Calu3 (cell line): ENCODE data around the gene TJAP1. TPM values are rescaled to one million over a fixed set of nuclear protein-coding genes. Genes with fewer than 3 reads are reported as not detected.

Source experiments
- BruUV-seq: library from RNA; stranded (reverse); fragments of 400-500 nt; replicated peaks from 2 replicates; lab custom pipeline; 2021; lab: Mats Ljungman, UMichigan
- CTCF ChIA-PET: fragments of 300-600 bp; sonication (Branson Sonifier 250); formaldehyde crosslinking; loops from one replicate; lab custom pipeline; 2022; ENCODE audit warnings: antibody characterized with exemption; lab: Charles Lee
- DNase-seq: peaks from one replicate; pipeline ENCODE4 v3.0.0; 2022
- H3K27ac Mint-ChIP-seq: one replicate; pipeline ENCODE4 v1.8.0; 2022; ENCODE audit warnings: mixed read lengths; ENCODE audit not compliant: unreplicated experiment
- H3K27me3 Mint-ChIP-seq: one replicate; pipeline ENCODE4 v1.8.0; 2022; ENCODE audit warnings: mixed read lengths; ENCODE audit not compliant: unreplicated experiment
- H3K36me3 Mint-ChIP-seq: one replicate; pipeline ENCODE4 v1.8.0; 2022; ENCODE audit warnings: mild to moderate bottlenecking, moderate library complexity, mixed read lengths; ENCODE audit not compliant: insufficient read depth, unreplicated experiment
- H3K4me1 Mint-ChIP-seq: one replicate; pipeline ENCODE4 v1.8.0; 2022; ENCODE audit warnings: mild to moderate bottlenecking, low read depth, mixed read lengths; ENCODE audit not compliant: unreplicated experiment
- H3K4me3 Mint-ChIP-seq: one replicate; pipeline ENCODE4 v1.8.0; 2022; ENCODE audit warnings: mild to moderate bottlenecking, low read depth, moderate library complexity, mixed read lengths; ENCODE audit not compliant: unreplicated experiment
- H3K9me3 Mint-ChIP-seq: one replicate; pipeline ENCODE4 v1.8.0; 2022; ENCODE audit warnings: low read depth, mixed read lengths; ENCODE audit not compliant: unreplicated experiment
- CTCF ChIP-seq: fragments of 200-600 bp; IDR thresholded peaks from one replicate; pipeline ENCODE4 v1.8.0; 2022; ENCODE audit warnings: antibody characterized with exemption; ENCODE audit not compliant: unreplicated experiment
- intact Hi-C: fragments of 100-400 bp; cut with micrococcal nuclease; formaldehyde crosslinking; loops from one replicate; pipeline ENCODE4 v1.10.0; 2022; ENCODE audit not compliant: unreplicated experiment
- total RNA-seq: library from RNA; stranded (reverse); gene quantifications from 2 replicates; pipeline ENCODE4 v1.2.3, GENCODE V29; 2022

The TJAP1 gene
- total RNA-seq, 1 experiment from 2014 or later, result 72.3 TPM

- Mint-ChIP-seq H3K27me3 (peaks cover 30% of the 10 kb centered on the region), H3K4me3 (no peak overlapping the region), H3K4me1 (peaks cover under 1% of the 10 kb centered on the region), H3K9me3 (no peaks in the 10 kb centered on the region), H3K36me3 (no peaks in the 10 kb centered on the region), H3K27ac (no peak overlapping the region)
- no TSS peak for BruUV-seq
- intact Hi-C loops, result no loop called here
- no peak for DNase-seq
- CTCF ChIA-PET, result interaction anchor here (0.9 to 1.0 kb wide), 2 partner anchors 11 to 35 kb away, joined by 3 to 4 read pairs; no protein-coding TSS in a partner anchor
- no peak for TF ChIP-seq CTCF
Measured at GRCh38 chr6:43471399-43471798, 6.0 kb upstream of the TJAP1 start.

GRCh38 chr6:43472515-43472914 lies 4.9 kb upstream of the TJAP1 start:
- Mint-ChIP-seq H3K4me1 (peaks cover 11% of the 10 kb centered on the region), H3K4me3 (no peak overlapping the region), H3K36me3 (peaks cover 10% of the 10 kb centered on the region), H3K27ac (no peak overlapping the region), H3K27me3 (peaks cover 18% of the 10 kb centered on the region), H3K9me3 (no peaks in the 10 kb centered on the region)
- no TSS peak for BruUV-seq
- intact Hi-C loops, result no loop called here
- CTCF ChIA-PET, result interaction anchor here (0.7 to 1.0 kb wide), 2 partner anchors 34 to 265 kb away, joined by 3 read pairs; no protein-coding TSS in a partner anchor
- no peak for DNase-seq
- TF ChIP-seq CTCF, result no peak

GRCh38 chr6:43475516-43475915 lies 1.9 kb upstream of the TJAP1 start:
- CTCF ChIA-PET, result no interaction called here

GRCh38 chr6:43476746-43477145 lies 624 bp upstream of the TJAP1 start:
- H3K27me3 Mint-ChIP-seq, result no peaks in the 10 kb centered on the region
- DNase-seq, result no peak
- H3K4me1 Mint-ChIP-seq, result peaks cover 40% of the 10 kb centered on the region
- no peaks in the 10 kb centered on the region for H3K9me3 Mint-ChIP-seq
- peak overlapping the region; percentile 90 for H3K4me3 Mint-ChIP-seq
- peak overlapping the region; percentile 82 for H3K27ac Mint-ChIP-seq
- TF ChIP-seq CTCF, result no peak
- CTCF ChIA-PET, result interaction anchor here (0.6 to 1.4 kb wide), 7 partner anchors 10 to 1951 kb away, joined by 3 to 7 read pairs (median 4); partner anchors contain the start of gene ZNF318
- intact Hi-C loops, result no loop called here
- BruUV-seq, result no TSS peak
- peaks cover 23% of the 10 kb centered on the region for H3K36me3 Mint-ChIP-seq

More at GRCh38 chr6:43475516-43475915, 1.9 kb upstream of the TJAP1 start:
- Mint-ChIP-seq H3K27ac (no peak overlapping the region), H3K36me3 (peaks cover 23% of the 10 kb centered on the region), H3K4me3 (no peak overlapping the region), H3K4me1 (peaks cover 31% of the 10 kb centered on the region), H3K27me3 (no peaks in the 10 kb centered on the region), H3K9me3 (no peaks in the 10 kb centered on the region)
- no peak for TF ChIP-seq CTCF
- intact Hi-C loops, result no loop called here
- no TSS peak for BruUV-seq
- no peak for DNase-seq
